BLaER1 treated with 17β-estradiol and CSF1 and Interleukin-3, amounts not matched to agents 10 nM and 100 nM (cell line): Measurements from ENCODE around the gene CTBP1.

Experiments used
- H3K27ac ChIP-seq, 11 experiments: shearing (Covaris generic); formaldehyde crosslinking; 2 replicates each; pipeline ENCODE4 v1.8.1; 2022
- H3K27me3 ChIP-seq, 11 experiments: shearing (Covaris generic); formaldehyde crosslinking; 2 replicates each; pipeline ENCODE4 v1.8.1; 2022
- H3K36me3 ChIP-seq, 11 experiments: shearing (Covaris generic); formaldehyde crosslinking; 2 replicates each; pipeline ENCODE4 v1.8.1; 2022
- H3K4me1 ChIP-seq, 10 experiments: shearing (Covaris generic); formaldehyde crosslinking; 2 replicates each; pipeline ENCODE4 v1.8.1; 2022
- H3K4me2 ChIP-seq, 11 experiments: shearing (Covaris generic); formaldehyde crosslinking; 2 replicates each; pipeline ENCODE4 v1.8.1; 2022
- H3K4me3 ChIP-seq, 10 experiments: shearing (Covaris generic); formaldehyde crosslinking; 2 replicates each; pipeline ENCODE4 v1.8.1; 2022
- H3K9ac ChIP-seq, 11 experiments: shearing (Covaris generic); formaldehyde crosslinking; 2 replicates each; pipeline ENCODE4 v1.8.1; 2022
- H3K9me3 ChIP-seq, 11 experiments: shearing (Covaris generic); formaldehyde crosslinking; replicated peaks in 1 of 11; 2 replicates each; pipeline ENCODE4 v1.8.1; 2022
- H4K20me1 ChIP-seq, 11 experiments: shearing (Covaris generic); formaldehyde crosslinking; 2 replicates each; pipeline ENCODE4 v1.8.1; 2022
- Cebpa-rat ChIP-seq, 11 experiments: shearing (Covaris generic); IDR thresholded peaks; 2 replicates each; pipeline ENCODE4 v1.8.1; 2022

The CTBP1 gene

DNA sequence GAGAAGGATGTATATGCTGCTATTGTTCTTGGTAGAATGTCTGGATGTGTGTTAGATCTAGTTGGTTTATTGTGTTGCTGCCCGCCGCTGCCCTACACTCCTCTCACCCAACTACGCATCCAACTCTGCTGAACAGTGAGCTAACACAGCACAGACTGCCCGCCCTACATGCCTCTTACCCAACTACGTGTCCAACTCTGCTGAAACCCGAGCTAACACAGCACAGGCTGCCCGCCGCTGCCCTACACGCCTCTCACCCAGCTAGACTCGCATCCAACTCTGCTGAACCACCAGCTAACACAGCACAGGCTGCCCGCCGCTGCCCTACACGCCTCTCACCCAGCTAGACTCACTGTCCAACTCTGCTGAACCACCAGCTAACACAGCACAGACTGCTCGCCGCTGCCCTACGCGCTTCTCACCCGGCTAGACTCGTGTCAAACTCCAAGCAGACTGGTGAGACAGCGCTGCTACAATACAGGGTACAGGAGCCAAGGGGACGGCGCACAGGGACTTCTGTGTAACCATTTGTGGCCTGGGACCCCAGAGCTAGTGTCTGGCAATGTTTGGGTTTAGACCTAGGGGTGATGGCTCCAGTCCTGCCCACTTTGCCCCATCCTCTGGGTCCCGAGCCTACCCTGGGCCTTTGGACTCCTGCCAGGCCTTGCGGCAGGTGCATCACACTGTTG lies 11.6 kb upstream of the CTBP1 start:
- Histone ChIP-seq H3K36me3 (peaks cover 0 to 23% (median 9%) of the 10 kb centered on the region in 11 experiments; a peak in 13 of 22 replicates), H3K4me2 (peak overlapping the region; percentile 43 to 79 (median 72)), H3K27me3 (no peaks in the 10 kb centered on the region), H3K27ac (peak overlapping the region; percentile 3 to 86 (median 74); a peak in 21 of 22 replicates), H4K20me1 (no peaks in the 10 kb centered on the region; a peak in 1 of 22 replicates), H3K9ac (peak overlapping the region in 10 of 11 experiments; percentile 21 to 69 (median 46); a peak in 19 of 22 replicates), H3K4me1 (peaks cover 21 to 29% (median 26%) of the 10 kb centered on the region in 10 experiments), H3K9me3 (peaks cover 35 to 69% (median 54%) of the 10 kb centered on the region in 11 experiments), H3K4me3 (no peak overlapping the region)
- TF ChIP-seq Cebpa-rat (IDR thresholded peaks at IDR 0.05): no peak

DNA sequence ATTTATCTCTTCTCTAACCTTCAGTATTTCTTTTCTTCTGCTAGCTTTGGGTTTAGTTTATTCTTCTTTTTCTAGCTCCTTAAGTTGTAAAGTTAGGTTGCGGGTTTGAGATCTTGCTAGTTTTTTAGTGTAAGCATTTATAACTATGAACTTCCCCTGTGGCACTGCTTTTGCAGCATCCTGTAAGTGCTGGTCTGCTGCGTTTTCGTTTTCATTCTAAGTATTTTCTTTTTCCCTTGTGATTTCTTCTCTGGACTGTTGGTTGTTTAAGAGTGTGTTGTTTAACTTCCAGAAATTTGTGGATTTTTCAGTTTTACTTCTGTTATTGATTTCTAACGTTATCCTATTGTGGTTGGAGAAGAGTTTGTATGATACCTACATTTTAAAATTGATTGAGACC lies 11.0 kb upstream of the CTBP1 start:
- Histone ChIP-seq H3K9ac (peak overlapping the region in 10 of 11 experiments; percentile 21 to 69 (median 46); a peak in 16 of 22 replicates), H3K4me2 (peak overlapping the region; percentile 43 to 79 (median 72)), H3K4me3 (no peak overlapping the region; a peak in 1 of 20 replicates), H3K4me1 (peaks cover 21 to 29% (median 26%) of the 10 kb centered on the region in 10 experiments), H3K36me3 (peaks cover 0 to 19% (median 7%) of the 10 kb centered on the region in 11 experiments; a peak in 12 of 22 replicates), H3K27me3 (no peaks in the 10 kb centered on the region), H4K20me1 (no peaks in the 10 kb centered on the region; a peak in 1 of 22 replicates), H3K27ac (peak overlapping the region; percentile 3 to 86 (median 74); a peak in 20 of 22 replicates), H3K9me3 (peaks cover 41 to 70% (median 56%) of the 10 kb centered on the region in 11 experiments)
- no peak for TF ChIP-seq Cebpa-rat (IDR thresholded peaks at IDR 0.05)

DNA sequence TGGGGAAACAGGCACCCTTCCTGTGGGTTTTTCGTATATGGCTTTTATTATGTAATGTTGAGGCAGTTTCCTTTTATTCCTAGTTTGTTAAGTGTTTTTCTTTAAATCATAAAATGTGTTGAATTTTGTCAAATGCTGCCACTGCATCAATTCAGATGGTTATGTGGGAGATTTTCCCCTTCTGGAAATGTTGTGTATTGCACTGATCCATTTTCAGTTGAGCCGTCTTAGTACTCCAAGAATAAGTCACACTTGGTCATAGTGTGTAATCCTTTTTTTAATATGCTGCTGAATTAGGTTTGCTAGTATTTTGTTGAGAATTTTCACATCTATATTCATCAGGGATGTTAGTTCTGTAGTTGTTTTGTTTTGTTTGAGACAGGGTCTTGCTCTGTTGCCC lies 9.5 kb upstream of the CTBP1 start:
- Histone ChIP-seq H4K20me1 (no peaks in the 10 kb centered on the region), H3K9me3 (peaks cover 56 to 70% (median 59%) of the 10 kb centered on the region in 11 experiments), H3K4me3 (no peak overlapping the region), H3K4me2 (peak overlapping the region in 1 of 11 experiments; percentile 72; a peak in 1 of 22 replicates), H3K27ac (no peak overlapping the region), H3K27me3 (no peaks in the 10 kb centered on the region), H3K9ac (no peak overlapping the region), H3K36me3 (peaks cover 0 to 23% (median 10%) of the 10 kb centered on the region in 11 experiments; a peak in 18 of 22 replicates), H3K4me1 (peaks cover 21 to 29% (median 26%) of the 10 kb centered on the region in 10 experiments)
- TF ChIP-seq Cebpa-rat (IDR thresholded peaks at IDR 0.05): no peak

DNA sequence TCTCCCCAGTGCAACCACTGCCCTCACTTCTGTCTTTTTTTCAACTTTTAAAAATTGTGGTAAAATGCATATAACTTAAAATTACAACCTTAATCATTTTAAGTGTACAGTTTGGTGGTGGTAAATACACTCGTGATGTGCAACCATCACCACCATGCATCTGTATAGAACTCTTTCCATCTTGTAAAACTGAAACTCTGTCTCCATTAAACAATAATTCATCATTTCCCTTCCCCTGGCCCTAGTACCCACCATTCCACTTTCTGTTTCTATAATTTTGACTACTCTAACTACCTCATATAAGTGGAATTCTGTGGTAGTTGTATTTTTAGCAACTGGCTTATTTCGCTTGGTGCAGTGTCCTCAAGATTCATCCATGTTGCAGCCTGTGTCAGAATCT lies 6.8 kb upstream of the CTBP1 start:
- Histone ChIP-seq H3K9ac (no peak overlapping the region), H3K4me2 (no peak overlapping the region), H3K27me3 (no peaks in the 10 kb centered on the region), H3K4me1 (peaks cover 22 to 26% (median 24%) of the 10 kb centered on the region in 10 experiments), H3K27ac (no peak overlapping the region), H4K20me1 (no peaks in the 10 kb centered on the region), H3K4me3 (no peak overlapping the region), H3K9me3 (peaks cover 80 to 85% (median 84%) of the 10 kb centered on the region in 11 experiments), H3K36me3 (peaks cover 22 to 51% (median 38%) of the 10 kb centered on the region in 11 experiments; a peak in 20 of 22 replicates)
- TF ChIP-seq Cebpa-rat (IDR thresholded peaks at IDR 0.05): no peak

DNA sequence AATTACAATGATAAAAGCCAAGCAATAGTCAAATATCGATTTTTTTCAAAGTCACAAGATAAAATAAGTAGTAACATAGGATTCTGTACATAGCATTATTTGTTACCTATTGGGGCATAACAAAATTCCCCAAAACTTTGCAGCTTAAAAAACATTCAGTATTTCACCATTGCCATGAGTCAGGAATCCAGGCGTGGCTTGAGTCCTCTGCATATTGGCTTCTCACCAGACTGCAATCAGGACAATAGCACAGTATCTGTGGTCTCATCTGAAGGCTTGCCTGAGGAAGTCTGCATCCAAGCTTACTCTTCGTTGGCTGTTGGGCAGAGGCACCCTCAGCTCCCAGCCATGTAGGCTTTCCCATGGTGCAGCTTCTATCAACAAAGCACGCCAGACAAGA lies 6.2 kb upstream of the CTBP1 start:
- TF ChIP-seq Cebpa-rat (IDR thresholded peaks at IDR 0.05): no peak
- Histone ChIP-seq H3K9ac (no peak overlapping the region), H4K20me1 (no peaks in the 10 kb centered on the region), H3K9me3 (peaks cover 80 to 88% (median 87%) of the 10 kb centered on the region in 11 experiments), H3K4me2 (no peak overlapping the region), H3K27ac (no peak overlapping the region), H3K36me3 (peaks cover 22 to 52% (median 41%) of the 10 kb centered on the region in 11 experiments; a peak in 20 of 22 replicates), H3K4me3 (no peak overlapping the region), H3K27me3 (no peaks in the 10 kb centered on the region), H3K4me1 (peaks cover 22 to 26% (median 24%) of the 10 kb centered on the region in 10 experiments)

DNA sequence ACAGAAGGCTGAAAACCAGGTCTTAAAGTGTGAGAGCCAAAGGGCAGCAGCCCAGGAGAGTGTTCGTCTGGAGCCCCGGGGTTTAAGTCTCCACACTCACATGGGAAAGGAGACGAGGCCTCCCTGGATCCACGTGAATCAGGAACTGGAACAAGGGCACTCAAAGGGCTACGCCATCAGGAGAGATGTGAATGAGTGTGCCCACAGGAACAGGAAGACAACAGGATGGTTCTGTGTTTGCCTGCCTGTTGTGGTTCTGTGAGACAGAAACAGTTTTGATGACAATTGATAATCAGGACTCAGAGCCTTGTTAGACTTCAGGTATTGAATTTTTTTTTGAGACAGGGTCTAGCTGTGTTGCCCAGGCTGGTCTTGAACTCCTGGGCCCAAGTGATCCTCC lies 4.9 kb upstream of the CTBP1 start:
- Histone ChIP-seq H3K27me3 (no peaks in the 10 kb centered on the region), H3K9ac (no peak overlapping the region), H3K36me3 (peaks cover 22 to 52% (median 41%) of the 10 kb centered on the region in 11 experiments; a peak in 20 of 22 replicates), H3K4me3 (peak overlapping the region in 1 of 10 experiments; percentile 7; a peak in 1 of 20 replicates), H4K20me1 (no peaks in the 10 kb centered on the region), H3K27ac (no peak overlapping the region), H3K9me3 (peaks cover 77 to 85% (median 84%) of the 10 kb centered on the region in 11 experiments), H3K4me1 (peaks cover 15 to 21% (median 17%) of the 10 kb centered on the region in 10 experiments), H3K4me2 (no peak overlapping the region)
- no peak for TF ChIP-seq Cebpa-rat (IDR thresholded peaks at IDR 0.05)

DNA sequence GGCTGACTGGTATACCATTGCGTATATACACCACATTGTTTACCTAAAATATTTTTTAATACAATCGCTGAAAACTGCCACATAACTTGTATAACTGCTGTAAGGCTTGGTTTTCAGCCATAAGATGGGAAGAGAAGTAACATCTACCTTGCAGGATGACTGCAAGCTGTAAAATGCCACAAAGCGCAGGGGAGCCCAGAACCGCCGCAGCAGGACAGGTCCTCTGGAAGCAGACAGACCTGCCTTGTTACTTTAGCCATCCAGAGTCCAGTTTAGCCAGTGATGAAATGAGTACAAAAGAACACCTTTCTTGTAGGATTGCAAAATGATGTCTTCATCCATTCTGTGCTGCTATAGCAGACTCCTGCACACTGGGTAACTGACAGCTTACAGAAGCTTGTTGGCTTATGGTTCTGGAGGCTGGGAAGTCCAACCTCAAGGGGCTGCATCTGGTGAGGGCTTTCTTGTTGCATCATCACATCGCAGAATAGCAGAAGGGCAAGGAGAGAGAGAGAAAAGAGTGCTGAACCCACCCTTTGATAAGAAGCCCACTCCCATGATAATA lies 4.1 kb upstream of the CTBP1 start:
- 0 out of 22 replicates have a peak, but pooled peaks of 2 of the 11 experiments have one; percentile 12 to 21 for TF ChIP-seq Cebpa-rat (IDR thresholded peaks at IDR 0.05)
- peaks cover 22 to 52% (median 41%) of the 10 kb centered on the region in 11 experiments; a peak in 20 of 22 replicates for H3K36me3 ChIP-seq
- 0 out of 20 replicates have a peak overlapping the region, but pooled peaks of 2 of the 10 experiments have one; percentile 13 for H3K4me3 ChIP-seq
- peaks cover 69 to 77% (median 76%) of the 10 kb centered on the region in 11 experiments for H3K9me3 ChIP-seq
- no peak overlapping the region for H3K27ac ChIP-seq
- no peak overlapping the region for H3K4me2 ChIP-seq
- peaks cover 13 to 20% (median 16%) of the 10 kb centered on the region in 10 experiments for H3K4me1 ChIP-seq
- no peaks in the 10 kb centered on the region for H3K27me3 ChIP-seq
- H4K20me1 ChIP-seq: peaks cover 0 to 3% (median 0%) of the 10 kb centered on the region in 11 experiments; a peak in 4 of 22 replicates
- no peak overlapping the region for H3K9ac ChIP-seq

DNA sequence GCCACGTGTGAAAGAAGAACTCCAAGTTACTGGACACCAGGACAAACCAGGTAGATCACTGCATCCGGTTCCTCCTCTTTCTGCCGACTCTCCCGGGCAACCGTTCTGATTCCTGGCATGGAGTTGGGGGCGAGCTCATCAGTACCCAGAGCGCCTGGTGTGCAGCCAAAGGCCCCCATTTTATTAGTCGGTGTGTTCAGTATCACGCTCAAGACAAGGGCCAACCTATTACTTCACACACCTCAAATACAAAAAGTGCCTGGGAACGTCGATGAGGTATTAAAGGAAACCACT lies 2.8 kb upstream of the CTBP1 start:
- H3K4me3 ChIP-seq: peak overlapping the region in 1 of 10 experiments; percentile 86; a peak in 1 of 20 replicates
- H4K20me1 ChIP-seq: peaks cover 7 to 16% (median 8%) of the 10 kb centered on the region in 11 experiments; a peak in 21 of 22 replicates
- no peak for TF ChIP-seq Cebpa-rat (IDR thresholded peaks at IDR 0.05)
- H3K4me2 ChIP-seq: peak overlapping the region in 2 of 11 experiments; percentile 98; a peak in 1 of 22 replicates
- peaks cover 56 to 64% (median 63%) of the 10 kb centered on the region in 11 experiments for H3K9me3 ChIP-seq
- peaks cover 22 to 48% (median 39%) of the 10 kb centered on the region in 11 experiments; a peak in 20 of 22 replicates for H3K36me3 ChIP-seq
- no peak overlapping the region for H3K27ac ChIP-seq
- no peak overlapping the region for H3K9ac ChIP-seq
- no peaks in the 10 kb centered on the region for H3K27me3 ChIP-seq
- peaks cover 19 to 27% (median 24%) of the 10 kb centered on the region in 10 experiments for H3K4me1 ChIP-seq
